ENCODE measurements around the gene CHST1.

DNA sequence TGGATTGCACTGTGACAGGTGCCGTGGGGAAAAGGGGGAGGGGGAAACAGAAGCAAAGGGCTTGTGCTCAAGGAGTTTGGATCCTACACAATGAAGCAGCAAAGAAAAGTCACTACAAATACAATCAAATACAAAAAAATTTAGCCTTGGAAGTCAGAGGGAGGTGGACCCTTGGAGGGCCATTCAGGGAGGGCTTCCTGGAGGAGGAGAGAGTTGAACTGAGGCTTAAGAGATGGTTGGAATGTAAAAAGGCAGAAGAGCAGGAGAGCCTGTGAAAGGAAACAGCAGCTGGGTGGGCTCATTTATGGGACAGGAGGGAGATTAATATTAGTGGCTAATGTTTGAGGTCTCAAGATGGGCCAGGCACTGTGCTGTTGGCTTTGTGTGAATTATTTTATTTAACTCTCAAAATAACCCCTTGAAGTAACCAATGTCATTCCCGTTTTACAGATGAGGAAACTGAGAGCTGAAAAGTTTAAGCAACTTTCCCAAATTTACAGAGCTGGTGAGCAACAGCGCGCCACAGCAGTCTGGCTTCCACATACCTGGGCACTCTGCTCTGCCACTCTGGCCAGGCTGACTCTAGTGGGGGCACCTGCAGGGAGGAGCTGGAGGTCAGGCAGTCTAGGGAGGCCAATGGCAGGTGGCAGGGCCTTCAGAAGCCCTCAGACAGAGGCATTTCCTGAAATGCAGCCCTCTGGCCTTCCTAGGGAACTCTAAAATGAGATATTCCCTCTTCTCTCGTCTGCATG, 2.7 kb upstream of the CHST1 start:
- TF ChIP-seq, protein P1, sequence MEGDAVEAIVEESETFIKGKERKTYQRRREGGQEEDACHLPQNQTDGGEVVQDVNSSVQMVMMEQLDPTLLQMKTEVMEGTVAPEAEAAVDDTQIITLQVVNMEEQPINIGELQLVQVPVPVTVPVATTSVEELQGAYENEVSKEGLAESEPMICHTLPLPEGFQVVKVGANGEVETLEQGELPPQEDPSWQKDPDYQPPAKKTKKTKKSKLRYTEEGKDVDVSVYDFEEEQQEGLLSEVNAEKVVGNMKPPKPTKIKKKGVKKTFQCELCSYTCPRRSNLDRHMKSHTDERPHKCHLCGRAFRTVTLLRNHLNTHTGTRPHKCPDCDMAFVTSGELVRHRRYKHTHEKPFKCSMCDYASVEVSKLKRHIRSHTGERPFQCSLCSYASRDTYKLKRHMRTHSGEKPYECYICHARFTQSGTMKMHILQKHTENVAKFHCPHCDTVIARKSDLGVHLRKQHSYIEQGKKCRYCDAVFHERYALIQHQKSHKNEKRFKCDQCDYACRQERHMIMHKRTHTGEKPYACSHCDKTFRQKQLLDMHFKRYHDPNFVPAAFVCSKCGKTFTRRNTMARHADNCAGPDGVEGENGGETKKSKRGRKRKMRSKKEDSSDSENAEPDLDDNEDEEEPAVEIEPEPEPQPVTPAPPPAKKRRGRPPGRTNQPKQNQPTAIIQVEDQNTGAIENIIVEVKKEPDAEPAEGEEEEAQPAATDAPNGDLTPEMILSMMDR (conservative IDR thresholded peaks at IDR 0.05; ENCODE audit: low read depth, low read length): no peak
- TF ChIP-seq EZH2phosphoT487 (IDR thresholded peaks at IDR 0.05; ENCODE audit: borderline replicate concordance, low read length) (no peak), EZH2 (IDR thresholded peaks at IDR 0.05; ENCODE audit: low read length, unreplicated experiment) (no peak)

Data from PC-3 (cell line).